CD4-positive, alpha-beta T cell treated with Interferon gamma for 1 hour (primary cell): ENCODE results near the gene ANKRD34A.

Source experiments
- DNase-seq: peaks from one replicate; pipeline ENCODE4 v3.0.0-alpha.2; 2020

ANKRD34A gene

DNA sequence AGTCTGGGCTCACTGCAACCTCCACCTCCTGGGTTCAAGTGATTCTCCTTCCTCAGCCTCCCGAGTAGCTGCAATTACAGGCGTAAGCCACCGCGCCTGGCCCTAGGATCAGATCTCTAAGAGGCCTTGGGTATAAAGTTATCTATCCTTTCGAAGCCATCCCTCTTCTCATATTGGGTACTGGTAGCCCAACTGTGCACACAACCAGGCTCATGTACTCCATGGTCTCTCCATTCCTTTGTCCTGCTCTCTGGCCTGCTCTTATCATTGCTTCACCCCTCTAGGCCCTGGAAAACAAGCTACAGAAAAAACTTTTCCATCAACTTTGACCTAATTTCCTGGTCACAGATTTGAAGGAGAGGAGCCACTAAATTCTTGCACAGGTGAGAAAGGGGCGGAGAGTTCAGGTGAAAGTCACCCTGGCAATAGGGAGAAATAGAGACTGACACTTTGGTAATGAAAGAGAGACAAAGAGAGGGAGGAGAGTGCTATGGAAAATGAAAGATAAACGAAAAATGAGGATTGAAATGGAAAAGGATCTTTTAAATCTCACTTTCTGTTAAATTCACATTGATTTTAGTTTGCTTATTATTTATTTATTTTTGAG is 26.0 kb upstream of the ANKRD34A start:
- no peak for DNase-seq

DNA sequence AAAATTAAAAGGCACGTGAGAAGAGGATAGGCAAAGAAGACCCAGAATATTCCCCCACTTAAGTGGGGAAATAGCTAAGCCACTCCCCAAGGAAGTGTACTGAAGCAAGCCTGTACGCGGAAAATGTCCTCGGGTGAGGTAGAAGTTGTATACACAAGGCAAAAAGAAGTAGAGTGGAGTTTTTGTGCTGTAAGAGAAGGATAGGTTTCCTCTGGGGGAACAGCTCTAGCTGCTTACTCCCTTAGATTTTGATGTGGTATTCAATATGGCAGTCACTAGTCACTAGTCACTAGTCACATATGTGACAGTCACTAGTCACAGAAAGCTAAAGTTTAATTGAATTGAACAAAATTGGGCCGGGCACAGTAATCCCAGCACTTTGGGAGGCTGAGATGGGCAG is 24.4 kb upstream of the ANKRD34A start:
- DNase-seq = no peak

- no peak for DNase-seq
Measured at GRCh38 chr1:145987926-145988325, 23.6 kb upstream of the ANKRD34A start.

GRCh38 chr1:145986551-145986950 is 22.2 kb upstream of the ANKRD34A start:
- DNase-seq = no peak

DNA sequence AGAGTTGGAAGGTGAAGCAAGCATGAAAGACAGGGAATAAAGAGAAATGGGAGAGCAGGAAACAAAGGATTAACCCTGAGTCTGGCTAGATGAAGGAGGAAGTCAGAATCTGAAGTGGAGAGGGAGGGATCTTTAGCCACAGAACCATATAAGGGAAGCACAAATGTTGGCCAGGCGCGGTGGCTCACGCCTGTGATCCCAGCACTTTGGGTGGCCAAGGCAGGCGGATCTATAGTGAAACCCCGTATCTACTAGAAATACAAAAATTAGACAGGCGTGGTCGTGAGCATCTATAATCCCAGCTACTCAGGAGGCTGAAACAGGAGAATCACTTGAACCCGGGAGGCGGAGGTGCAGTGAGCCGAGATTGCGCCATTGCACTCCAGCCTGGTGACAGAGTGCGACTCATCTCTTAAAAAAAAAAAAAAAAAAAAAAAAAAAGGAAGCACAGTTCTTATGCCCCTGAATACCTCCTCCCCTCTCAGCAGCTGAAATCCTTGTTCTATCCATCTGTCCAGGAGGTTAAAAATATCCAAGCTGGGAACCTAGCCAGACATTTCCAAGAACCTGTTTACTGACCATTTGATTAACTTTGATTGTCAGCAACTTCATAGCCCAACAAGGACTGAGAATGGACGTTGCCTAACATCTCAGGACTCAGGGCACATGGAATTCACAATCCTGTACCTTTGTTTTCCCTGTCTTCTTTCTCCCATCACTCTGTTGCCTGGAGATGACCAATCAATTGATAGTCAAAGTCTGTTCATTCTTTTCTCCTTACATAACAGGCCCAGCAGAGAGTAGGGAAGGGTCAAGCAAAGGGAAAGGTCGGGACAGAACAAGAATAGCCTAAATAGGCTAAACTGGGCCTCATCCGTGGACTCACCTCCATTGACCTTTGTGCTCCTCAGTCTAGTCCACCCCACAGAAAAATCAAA is 21.4 kb upstream of the ANKRD34A start:
- DNase-seq = no peak

DNA sequence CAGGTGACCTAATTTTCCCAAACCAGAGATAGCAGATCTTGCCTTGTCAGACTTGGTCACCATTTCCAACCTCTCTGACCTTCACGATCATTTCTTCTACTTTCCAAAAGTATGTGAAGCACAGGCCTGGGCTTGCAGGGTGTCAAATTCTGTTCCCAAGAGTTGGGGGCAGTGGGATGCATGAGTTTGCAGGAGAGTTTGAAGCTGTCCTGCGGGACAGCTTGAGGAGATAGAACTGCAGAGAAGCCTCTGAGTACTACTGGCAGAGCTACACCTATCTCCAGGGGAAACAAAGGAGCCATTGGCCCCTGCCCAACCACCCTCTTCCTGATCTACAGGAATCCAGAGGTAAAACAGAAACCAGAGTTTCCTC is 20.7 kb upstream of the ANKRD34A start:
- DNase-seq = no peak

DNA sequence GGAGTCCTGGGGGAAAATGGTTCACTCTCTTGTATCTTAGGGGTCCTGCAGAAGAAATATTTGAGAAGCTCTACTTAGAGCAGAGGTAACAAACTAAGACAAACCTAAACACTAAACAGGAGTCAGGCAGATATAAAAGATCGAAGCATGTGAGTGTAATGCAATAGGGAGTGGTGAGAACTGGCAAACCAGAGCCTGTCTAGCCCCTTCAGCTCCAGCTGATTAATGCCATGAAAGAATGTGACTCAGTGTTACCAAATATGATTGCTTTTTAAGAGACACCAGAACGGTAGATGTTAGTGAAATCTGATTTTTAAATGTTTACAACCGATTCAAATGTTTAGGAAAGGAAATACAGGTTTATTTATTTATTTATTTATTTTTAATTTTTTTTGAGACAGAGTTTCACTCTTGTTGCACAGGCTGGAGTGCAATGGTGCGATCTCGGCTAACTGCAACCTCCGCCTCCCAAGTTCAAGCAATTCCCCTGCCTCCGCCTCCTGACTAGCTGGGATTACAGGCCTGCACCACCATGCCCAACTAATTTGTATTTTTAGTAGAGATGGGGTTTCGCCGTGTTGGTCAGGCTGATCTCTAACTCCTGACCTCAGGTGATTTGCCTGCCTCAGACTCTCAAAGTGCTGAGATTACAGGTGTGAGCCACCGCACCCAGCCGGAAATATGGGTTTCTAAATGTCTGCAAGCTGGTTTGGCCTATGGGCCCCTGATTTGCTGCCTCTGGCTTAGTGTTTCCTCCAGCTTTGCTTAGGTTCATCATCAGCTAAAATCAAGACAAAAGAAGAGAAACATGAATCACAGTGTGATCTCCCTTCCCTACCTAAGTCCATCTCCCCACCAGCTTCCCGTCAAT is 19.8 kb upstream of the ANKRD34A start:
- DNase-seq = no peak

DNA sequence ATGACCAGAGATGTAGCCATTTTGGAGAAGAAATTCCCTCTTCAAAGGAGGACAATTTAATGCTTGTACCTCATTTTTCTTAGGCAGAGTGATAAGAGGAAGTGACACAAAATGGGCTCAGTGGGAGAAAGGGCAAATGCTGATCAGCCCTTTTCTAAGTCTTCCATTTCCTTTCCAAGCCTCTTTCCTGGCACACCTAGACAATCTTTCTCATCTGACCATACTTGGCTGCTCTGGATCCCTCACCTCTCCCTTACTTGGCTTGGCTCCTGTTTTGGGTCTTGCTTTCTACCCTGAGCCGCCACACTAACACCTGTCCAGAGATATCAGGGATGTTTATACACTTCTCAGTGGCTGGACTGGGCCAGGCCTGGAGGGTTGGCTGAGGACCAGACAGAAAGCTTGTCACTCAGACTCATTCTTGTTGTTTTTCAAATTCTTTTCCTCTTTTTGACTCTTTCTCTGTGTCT is 18.9 kb upstream of the ANKRD34A start:
- no peak for DNase-seq

GRCh38 chr1:145982010-145982723 is 17.8 kb upstream of the ANKRD34A start:
- no peak for DNase-seq

DNA sequence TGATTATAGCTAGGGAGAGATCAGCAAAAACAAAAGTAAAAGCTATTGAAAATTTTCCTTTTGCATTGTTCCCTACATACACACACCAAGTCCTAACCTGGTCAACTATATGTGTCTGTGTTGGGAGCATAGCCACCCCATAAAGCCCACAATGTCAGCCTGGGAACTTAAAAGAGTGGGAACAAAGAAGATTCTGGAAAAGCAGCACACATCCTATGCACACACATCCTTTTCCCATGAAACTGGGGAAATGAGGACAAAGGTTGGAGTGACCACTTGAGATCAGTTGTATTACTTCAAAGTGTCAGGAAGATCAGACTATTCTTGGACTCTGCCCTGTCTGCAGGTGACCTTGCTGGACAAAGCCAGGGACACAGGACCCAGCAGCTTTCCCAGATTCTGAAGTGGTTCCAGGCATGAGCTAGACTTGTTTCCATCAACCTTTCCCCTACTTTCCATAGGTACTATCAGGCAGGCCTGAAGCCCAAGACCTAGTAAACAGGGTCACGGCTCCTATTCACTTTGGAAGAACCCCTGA is 16.2 kb upstream of the ANKRD34A start:
- DNase-seq = no peak

GRCh38 chr1:145979746-145980456 is 15.5 kb upstream of the ANKRD34A start:
- peak; percentile 42 for DNase-seq

- peak; percentile 92 for DNase-seq
Measured at GRCh38 chr1:145978854-145979745, 14.7 kb upstream of the ANKRD34A start.

DNA sequence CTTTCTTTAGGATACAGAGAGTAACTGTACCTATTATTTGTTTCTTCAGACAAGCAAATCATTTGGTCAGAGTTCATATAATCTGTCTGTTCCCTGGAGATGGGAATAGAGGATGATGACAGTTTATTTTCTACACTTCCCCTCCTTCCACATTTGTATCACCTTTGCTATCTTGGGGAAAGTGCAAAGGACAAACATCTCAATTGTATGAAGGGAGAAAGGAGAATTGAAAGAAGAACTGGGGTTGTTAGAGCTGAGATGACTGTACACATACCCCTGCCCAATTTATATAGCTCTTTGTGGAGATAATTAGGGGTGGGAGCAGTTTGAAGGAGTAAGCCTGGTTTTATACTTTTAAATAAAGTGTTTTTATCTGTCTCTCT is 14.1 kb upstream of the ANKRD34A start:
- DNase-seq = no peak

GRCh38 chr1:145977486-145978470 is 13.4 kb upstream of the ANKRD34A start:
- peak; percentile 82 for DNase-seq

- DNase-seq = no peak
Measured at GRCh38 chr1:145977016-145977415, 12.6 kb upstream of the ANKRD34A start.

GRCh38 chr1:145975216-145975615 is 10.8 kb upstream of the ANKRD34A start:
- no peak for DNase-seq

DNA sequence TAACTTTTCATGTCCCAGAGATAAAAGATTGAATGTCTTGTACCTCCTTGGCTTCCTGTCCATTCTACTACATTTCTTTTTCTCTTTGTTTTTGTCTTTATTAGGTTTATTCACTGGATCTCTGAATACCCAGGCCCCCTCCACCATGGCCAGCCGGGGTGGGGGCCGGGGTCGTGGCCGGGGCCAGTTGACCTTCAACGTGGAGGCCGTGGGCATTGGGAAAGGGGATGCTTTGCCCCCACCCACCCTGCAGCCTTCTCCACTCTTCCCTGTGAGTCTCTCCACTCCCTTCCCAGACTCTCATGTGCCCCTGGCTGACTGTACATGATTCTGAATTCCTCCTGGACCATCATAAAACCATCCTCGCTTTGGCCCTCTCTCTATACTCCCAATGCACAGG is 10.3 kb upstream of the ANKRD34A start:
- DNase-seq = no peak

DNA sequence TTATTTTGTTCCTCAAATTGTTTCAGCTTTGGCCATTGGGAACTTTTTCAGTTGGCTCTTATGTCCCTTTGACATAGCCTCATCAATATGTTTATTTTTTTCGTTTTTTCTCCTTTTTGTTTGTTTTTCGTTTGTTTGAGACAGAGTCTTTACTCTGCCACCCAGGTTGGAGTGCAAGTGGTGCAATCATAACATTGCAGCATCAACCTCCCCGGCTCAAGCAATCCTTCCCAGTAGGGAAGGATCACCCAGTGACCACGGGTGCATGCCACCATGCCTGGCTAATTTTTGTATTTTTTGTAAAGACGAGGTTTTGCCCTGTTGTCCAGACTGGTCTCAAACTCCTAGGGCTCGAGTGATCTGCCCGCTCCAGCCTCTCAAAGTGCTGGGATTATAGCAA is 8.2 kb upstream of the ANKRD34A start:
- DNase-seq = no peak

- DNase-seq = no peak
Measured at GRCh38 chr1:145967288-145967687, 2.9 kb upstream of the ANKRD34A start.
